Measurements from ENCODE around the gene NKIRAS1. TPM values are rescaled to one million over a fixed set of nuclear protein-coding genes. Genes with fewer than 3 reads are reported as not detected.

The NKIRAS1 gene
- total and polyA plus RNA-seq, 2 experiments from 2014 or later, result 9.2 to 9.7 TPM

DNA sequence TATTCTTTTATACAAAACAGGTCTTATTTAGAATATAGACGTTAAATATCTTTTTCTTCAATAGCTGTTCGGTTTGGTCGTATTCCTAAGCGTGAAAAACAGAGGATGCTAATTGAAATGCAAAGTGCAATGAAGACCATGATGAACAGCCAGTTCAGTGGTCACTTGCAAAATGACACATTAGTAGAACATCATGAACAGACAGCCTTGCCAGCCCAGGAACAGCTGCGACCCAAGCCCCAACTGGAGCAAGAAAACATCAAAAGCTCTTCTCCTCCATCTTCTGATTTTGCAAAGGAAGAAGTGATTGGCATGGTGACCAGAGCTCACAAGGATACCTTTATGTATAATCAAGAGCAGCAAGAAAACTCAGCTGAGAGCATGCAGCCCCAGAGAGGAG, 45.1 kb upstream of the NKIRAS1 start (continued):
- TF ChIP-seq ZNF462 (CRISPR knock-in tag; IDR thresholded peaks at IDR 0.05), result no peak
- TF ChIP-seq, protein P1, sequence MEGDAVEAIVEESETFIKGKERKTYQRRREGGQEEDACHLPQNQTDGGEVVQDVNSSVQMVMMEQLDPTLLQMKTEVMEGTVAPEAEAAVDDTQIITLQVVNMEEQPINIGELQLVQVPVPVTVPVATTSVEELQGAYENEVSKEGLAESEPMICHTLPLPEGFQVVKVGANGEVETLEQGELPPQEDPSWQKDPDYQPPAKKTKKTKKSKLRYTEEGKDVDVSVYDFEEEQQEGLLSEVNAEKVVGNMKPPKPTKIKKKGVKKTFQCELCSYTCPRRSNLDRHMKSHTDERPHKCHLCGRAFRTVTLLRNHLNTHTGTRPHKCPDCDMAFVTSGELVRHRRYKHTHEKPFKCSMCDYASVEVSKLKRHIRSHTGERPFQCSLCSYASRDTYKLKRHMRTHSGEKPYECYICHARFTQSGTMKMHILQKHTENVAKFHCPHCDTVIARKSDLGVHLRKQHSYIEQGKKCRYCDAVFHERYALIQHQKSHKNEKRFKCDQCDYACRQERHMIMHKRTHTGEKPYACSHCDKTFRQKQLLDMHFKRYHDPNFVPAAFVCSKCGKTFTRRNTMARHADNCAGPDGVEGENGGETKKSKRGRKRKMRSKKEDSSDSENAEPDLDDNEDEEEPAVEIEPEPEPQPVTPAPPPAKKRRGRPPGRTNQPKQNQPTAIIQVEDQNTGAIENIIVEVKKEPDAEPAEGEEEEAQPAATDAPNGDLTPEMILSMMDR (conservative IDR thresholded peaks at IDR 0.05; ENCODE audit: low read depth in 2 of 2), result no peak
- TF ChIP-seq NANOG (IDR thresholded peaks at IDR 0.05; ENCODE audit: borderline replicate concordance), result no peak
- no peak for TF ChIP-seq CREB1 (CRISPR knock-in tag; IDR thresholded peaks at IDR 0.05; ENCODE audit: low read depth)
- no peak for TF ChIP-seq POLR2AphosphoS5 (IDR thresholded peaks at IDR 0.05; ENCODE audit: low read depth)
- no peak for TF ChIP-seq EZH2 (IDR thresholded peaks at IDR 0.05; ENCODE audit: low read depth, unreplicated experiment)

GRCh38 chr3:23961066-23961465, 44.3 kb upstream of the NKIRAS1 start:
- no peaks in the 10 kb centered on the region for H3K4me1 ChIP-seq (ENCODE audit: insufficient read depth)
- H3K36me3 ChIP-seq (ENCODE audit: insufficient read depth), result peaks cover 14% of the 10 kb centered on the region
- H3K4me2 ChIP-seq, result no peak overlapping the region
- ATAC-seq, result no peak
- Mint-ChIP-seq H3K27ac (no peak overlapping the region), H3K27me3 (ENCODE audit: insufficient read depth, low read depth, poor library complexity) (no peaks in the 10 kb centered on the region), H3K36me3 (ENCODE audit: low read depth) (peaks cover 64% of the 10 kb centered on the region), H3K4me3 (no peak overlapping the region), H3K9me3 (no peaks in the 10 kb centered on the region), H3K4me1 (no peaks in the 10 kb centered on the region)
- DNase-seq (ENCODE audit: low spot score), result no peak
- H3K9me2 ChIP-seq (ENCODE audit: insufficient read depth), result no peaks in the 10 kb centered on the region
- H3K79me2 ChIP-seq (replicated peaks; ENCODE audit: insufficient read depth), result peaks cover 17% of the 10 kb centered on the region
- H3F3A ChIP-seq (replicated peaks; ENCODE audit: low read depth), result 0 out of 2 replicates have a peak, but pooled peaks cover 5% of the 10 kb centered on the region
- H2AFZ ChIP-seq, result no peak overlapping the region
- H3K27me3 ChIP-seq (ENCODE audit: insufficient read depth), result no peaks in the 10 kb centered on the region
- peaks cover 11% of the 10 kb centered on the region; the same call in 1 of the 2 replicates for H4K20me1 ChIP-seq (replicated peaks; ENCODE audit: insufficient read depth)
- no peak overlapping the region for H3K4me3 ChIP-seq
- no peak overlapping the region for H3K27ac ChIP-seq (ENCODE audit: low read depth)
- no peak for TF ChIP-seq EZH2phosphoT487 (IDR thresholded peaks at IDR 0.05; ENCODE audit: unreplicated experiment)
- TF ChIP-seq JUNB (IDR thresholded peaks at IDR 0.05; ENCODE audit: unreplicated experiment), result no peak
- no peak for TF ChIP-seq ZNF462 (CRISPR knock-in tag; IDR thresholded peaks at IDR 0.05)

Data from GM23338 (cell line).